HG02759 (cell line): Measurements from ENCODE around the gene USP14.
"Not testable (repeated sequence)": the region's sequence is repeated elsewhere in the genome, so short reads cannot be mapped to it uniquely, and the experiment has no call there.

Experiments
- ATAC-seq: cut with Tn5 transposase; IDR thresholded peaks from one replicate; pipeline ENCODE4 v1.9.1; 2021; ENCODE audit warnings: mild to moderate bottlenecking, moderate library complexity; ENCODE audit not compliant: unreplicated experiment

USP14 gene

DNA sequence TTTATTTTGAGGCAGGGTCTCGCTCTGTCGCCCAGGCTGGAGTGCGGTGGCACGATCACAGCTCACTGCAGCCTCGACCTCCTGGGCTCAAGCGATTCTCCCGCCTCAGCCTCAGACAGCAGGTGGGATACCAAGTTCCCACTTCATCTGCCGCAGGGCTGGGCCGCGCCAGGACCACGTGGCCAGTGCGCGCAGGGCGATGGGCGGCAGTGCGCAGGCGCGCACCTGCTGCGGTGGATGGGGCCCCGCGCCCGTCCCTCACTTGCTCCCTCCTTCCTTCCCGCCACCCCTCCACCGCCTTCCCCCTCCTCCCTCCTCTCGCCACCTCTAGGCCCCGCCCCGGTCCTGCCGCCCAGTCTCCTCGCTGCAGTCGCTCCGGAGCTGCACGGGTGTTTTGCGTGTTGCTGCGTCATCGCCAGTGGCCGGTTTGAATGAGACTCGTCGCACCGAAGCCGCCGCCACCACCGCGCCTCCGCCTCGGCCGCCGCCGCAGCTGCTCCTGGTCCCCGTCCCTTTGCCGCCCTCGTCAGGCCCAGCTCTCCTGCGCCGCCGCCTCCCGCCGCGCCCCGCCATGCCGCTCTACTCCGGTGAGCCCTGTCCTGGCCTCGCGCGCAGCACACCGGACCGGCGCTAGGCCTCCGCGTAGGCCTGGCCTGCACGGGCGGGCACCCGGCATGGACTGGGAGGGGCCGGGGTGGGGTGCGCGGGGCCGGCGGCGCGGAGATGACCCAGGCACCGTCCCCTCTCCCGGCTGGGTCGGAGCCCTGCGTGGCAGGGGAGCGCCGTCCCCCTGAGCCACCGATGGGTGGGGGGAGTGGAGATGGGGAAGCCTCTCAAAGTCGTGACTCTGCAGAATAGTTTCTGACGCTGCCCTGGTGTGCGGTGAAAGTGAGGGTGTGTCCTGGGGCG is at the start of gene USP14:
USP14 (plus strand) TSS at position 430 of the 909 bp plus-strand sequence; CDS start at position 572, 142 bp downstream.
- ATAC-seq, result peak; percentile 94

DNA sequence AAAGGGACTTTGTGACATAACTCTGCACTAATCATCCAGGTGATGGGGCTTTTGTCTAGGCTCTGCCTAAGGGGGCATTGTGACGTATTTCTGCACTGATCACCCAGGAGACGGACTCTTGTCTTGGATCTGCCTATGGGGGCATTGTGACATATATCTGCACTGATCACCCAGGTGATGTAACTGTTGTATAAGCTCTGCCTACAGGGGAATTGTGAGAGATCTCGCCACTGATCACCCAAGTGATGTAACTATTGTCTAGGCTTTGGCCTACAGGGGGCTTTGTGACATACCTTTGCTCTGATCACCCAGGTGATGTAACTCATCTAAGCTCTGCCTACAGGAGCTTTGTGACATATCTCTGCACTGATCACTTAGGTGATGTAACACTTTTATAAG is 49.7 kb upstream of the USP14 start:
- ATAC-seq, result peak; percentile 3

DNA sequence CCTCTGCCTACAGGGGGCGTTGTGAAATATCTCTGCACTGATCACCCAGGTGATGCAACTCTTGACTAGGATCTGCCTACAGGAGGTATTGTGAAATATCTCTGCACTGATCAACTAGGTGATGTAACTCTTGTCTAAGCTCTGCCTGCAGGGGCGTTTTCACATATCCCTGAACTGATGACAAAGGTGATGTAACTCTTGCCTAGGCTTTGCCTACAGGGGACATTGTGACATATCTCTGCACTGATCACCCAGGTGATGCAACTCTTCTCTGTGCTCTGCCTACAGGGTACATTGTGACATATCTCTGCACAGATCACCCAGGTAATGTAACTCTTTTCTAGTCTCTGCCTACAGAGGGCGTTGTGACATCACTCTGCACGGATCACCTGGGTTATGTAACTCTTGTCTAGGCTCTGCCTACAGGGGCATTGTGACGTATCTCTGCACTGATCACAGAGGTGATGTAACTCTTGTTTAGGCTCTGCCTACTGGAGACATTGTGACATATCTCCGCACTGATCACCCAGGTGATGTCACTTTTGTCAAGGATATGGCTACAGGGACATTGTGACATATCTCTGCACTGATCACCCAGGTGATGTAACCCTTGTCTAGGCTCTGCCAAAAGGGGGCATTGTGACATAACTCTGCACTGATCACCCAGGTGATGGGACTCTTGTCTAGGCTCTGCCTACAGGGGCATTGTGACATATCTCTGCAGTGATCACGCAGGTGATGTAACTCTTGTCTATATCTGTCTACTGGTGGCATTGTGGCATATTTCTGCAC is 49.0 kb upstream of the USP14 start:
- peak; percentile 12 for ATAC-seq

DNA sequence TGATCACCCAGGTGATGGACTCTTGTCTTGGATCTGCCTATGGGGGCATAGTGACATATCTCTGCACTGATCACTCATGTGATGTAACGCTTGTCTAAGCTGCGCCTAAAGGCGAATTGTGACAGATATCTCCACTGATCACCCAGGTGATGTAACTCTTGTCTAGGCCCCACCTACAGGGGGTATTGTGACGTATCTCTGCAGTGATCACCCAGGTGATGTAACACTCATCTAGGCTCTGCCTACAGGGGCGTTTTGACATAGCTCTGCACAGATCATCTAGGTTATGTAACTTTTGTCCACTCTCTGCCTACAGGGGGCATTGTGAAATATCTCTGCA is 48.5 kb upstream of the USP14 start:
- not testable (repeated sequence) for ATAC-seq

DNA sequence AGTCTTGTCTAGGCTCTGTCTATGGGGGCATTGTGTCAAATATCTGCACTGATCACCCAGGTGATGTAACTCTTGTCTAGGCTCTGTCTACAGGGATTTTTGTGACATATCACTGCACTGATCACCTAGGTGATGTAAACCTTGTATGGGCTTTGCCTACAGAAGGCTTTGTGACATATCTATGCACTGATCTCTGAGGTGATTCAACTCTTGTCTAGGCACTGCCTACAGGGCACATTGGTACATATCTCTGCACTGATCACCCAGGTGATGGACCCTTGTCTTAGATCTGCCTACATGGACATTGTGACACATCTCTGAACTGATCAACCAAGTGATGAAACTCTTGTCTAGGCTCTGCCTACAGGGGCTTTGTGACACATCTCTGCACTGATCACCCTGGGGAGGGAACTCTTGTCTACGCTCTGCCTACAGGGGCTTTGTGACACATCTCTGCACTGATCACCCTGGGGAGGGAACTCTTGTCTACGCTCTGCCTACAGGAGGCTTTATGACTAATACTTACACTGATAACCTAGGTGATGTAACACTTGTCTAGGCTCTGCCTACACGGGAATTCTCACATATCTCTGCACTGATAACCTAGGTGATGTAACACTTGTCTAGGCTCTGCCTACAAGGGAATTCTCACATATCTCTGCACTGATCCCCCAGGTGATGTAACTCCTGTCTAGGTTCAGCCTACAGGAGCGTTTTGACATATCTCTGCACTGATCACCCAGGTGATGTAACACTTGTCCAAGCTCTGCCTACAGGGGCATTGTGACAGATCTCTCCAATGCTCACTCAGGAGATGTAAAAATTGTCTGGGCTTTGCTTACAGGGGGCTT is 47.8 kb upstream of the USP14 start:
- ATAC-seq, result not testable (repeated sequence)

DNA sequence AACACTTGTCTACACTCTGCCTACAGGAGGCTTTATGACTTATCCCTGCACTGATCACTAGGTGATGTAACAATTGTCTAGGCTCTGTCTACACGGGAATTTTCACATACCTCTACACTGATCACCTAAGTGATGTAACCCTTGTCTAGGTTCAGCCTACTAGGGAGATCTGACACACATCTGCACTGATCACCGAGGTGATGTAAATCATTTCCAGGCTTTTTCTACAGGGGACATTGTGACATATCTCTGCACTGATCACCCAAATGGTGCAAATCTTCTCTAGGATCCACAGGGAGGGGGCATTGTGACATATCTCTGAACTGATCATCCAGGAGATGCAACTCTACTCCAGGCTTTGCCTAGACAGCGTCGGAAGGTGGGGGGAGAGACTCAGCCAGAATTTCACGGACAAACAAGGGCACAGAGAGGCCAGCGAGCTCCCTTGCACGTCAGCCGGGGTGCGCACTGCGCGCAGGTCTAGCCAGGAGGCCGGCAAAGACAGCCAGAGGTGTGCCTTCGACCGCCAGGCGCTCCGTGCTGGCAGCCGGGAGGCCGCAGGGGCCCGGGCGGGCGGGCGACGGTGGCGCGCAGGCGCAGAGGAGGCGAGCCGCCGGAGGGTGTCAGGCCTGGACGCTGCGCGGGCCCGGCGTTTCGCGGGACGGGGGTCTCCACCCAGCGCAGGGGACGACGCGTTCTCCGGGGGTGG is 46.9 kb upstream of the USP14 start:
- ATAC-seq, result peak; percentile 22

DNA sequence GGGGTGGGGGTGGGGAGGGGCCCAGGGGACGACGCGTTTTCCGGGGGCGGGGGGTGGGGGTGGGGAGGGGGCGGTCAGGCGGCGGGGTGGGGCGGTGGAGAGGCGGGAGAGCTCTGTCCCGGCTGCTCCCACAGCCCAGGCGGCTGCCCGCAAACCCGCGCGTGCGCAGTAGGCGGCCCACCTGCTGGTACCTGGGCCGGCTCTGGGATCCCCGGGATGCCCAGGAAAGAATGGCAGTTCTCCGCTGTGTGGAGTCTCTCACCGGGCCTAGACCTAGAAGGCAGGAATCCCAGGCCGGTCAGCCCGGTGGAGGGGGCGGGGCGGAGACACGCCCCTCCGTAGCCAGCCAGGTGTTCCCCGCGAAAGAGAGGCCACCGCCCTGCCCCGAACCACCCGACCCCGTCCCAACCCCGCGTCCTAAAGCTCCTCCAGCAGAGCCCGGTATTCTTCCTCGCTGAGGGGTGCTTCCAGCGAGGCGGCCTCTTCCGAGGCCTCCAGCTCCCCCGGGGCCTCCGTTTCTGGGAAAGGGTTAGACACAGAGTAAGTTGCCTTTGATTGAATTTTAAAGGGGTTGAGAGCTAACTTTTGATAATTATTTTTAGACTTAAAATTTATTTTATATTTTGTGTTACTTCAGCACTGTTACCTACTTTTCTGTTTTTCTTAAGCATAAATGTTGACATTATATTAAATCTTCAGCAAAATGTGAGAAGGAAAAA is 46.2 kb upstream of the USP14 start:
- not testable (repeated sequence) for ATAC-seq

DNA sequence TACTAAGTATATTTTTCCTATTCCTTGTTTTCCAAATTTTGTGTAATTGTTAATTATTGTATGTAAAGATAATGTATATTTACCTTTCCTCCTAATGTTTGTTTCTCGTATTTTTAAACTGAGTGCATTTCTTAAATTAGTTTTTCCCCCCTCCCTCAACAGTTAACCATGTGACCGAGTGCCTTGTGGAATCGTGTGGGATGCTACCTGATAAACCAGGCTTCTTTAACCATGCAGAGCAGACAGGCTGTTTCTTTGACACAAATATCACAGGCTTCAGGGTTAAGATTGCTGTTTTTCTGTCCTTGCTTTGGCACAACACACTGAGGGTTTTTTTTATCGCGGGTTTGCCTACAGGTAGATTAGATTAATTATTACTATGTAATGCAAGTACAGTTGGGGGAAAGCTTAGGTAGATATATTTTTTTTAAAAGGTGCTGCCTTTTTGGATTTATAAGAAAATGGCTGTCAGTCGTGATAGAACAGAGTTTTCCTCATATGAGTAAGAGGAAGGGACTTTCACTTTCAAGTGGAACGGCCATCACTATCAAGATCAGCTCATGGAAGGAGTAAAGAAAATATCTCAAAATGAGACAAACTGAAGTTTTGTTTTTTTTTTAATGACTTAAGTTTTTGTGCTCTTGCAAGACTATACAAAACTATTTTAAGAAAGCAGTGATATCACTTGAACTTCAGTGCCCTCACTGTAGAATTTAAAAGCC is 37.7 kb upstream of the USP14 start:
- ATAC-seq, result not testable (repeated sequence)

DNA sequence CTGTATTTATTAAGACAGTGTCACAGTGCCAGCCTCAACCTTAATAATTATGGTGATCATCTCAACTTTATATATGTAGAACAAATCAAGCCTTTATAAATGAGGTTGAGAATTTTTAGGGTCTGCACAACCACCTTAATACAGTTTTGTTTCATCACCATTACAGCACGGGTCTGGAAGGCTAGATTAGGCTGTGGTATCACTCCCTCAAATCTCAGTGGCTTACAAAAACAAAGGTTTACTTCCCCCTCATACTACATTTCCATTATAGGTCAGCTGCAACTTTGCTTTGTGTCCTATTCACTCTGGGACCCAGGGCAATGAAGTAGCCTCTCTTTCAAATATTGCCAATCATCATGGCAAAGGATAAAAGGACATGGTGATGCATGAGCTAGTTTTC is 23.3 kb upstream of the USP14 start:
- no peak for ATAC-seq

DNA sequence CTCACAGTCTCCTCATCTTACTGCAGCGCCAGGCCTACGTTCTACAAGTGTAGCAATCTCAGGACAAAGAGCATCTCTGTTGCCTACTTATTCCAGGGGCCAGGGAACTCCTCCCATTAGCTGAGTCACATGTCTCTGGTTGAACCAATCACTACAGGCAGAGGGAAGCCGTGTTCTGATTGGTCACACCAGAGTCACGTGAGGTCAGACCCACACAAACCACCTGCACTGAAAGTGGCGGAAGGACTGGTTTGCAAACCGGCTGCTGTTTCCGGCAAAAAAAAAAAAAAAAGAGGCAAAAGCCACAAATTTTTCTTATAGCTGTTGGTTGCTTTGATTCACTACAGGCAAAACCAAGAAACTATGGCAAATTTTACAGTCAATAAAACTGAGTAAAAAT is 21.9 kb upstream of the USP14 start:
- ATAC-seq, result no peak

DNA sequence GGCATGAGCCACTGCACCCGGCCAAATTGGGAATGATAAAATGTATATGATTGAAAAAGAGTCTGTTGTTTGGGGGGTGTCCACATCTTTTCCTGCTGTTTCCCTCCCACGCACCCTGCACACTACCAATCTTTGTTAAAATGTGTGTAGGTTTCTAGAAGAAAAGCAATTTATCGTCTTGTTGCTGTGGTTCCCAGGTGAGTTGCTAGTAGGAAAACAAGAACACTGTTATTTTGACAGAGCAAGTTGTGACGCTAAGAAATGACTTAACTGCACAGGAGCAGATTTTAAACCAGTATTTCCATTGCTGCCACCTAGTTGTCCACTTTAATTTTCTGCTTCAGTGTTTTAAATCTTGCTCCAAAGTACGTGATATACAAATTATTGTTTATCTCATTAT is 21.0 kb upstream of the USP14 start:
- ATAC-seq, result no peak

DNA sequence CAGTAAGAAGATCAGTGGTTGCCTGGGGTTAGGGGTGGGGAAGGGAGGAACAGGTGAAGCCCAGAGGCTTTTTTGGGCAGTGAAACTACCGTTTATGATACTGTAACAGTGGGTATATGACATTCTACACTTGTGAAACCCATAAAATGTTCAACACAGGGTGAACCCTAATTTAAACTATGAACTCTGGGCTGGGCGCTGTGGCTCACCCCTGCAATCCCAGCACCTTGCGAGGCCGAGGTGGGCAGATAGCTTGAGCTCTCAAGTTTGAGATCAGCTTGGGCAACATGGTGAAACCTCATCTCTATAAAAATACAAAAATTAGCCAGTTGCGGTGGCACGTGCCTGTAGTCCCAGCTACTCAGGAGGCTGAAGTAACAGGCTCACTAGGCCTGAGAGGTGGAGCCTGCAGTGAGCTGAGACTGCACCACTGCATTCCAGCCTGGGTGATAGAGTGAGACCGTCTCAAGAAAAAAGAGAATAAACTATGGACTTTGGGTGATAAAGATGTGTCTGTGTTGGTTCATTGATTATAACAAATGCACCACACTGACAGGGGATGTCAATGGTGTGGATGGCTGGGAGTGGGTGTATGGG is 17.6 kb upstream of the USP14 start:
- ATAC-seq, result no peak

DNA sequence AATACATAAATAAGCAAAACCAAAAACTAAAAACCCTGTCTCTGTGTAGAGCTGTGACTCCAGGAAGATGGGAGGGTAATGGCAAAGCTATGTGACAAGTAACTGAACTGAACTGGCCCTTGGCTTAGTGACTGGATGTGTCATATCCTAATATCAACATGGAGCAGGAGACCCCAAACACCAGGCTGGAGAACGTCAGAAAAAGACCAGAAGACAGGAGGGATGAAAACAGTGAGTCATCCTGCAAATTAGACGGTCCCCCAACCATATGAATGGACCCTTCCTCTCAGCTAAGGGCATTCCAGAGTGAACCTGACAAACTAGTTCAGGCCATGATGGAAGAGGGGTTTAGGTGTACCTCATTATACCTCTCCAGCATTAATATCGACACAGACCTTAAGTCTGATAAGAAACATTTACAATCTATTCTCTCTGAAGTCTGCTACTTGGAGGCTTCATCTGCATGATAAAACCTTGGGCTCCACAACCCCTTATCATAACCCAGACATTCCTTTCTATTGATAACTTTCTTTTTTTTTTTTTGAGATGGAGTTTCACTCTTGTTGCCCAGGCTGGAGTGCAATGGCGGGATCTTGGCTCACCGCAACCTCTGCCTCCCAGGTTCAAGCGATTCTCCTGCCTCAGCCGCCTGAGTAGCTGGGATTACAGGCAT is 15.6 kb upstream of the USP14 start:
- not testable (repeated sequence) for ATAC-seq

DNA sequence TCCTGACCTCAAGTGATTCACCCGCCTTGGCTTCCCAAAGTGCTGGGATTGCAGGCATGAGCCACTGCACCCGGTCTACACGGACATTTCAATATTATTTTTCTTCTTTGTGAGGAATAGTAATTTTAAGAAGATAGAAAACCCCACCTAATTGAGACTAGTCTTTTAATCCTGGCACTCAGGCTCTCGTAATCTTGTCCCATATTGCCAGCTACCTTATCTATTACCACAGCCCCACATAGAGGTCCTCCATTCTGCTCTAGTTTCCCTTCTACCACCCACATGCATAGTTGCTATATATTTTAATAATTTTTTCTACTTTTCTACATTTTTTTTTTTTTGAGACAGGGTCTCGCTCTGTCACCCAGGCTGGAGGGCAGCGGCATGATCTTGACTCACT is 9.5 kb upstream of the USP14 start:
- ATAC-seq, result no peak

DNA sequence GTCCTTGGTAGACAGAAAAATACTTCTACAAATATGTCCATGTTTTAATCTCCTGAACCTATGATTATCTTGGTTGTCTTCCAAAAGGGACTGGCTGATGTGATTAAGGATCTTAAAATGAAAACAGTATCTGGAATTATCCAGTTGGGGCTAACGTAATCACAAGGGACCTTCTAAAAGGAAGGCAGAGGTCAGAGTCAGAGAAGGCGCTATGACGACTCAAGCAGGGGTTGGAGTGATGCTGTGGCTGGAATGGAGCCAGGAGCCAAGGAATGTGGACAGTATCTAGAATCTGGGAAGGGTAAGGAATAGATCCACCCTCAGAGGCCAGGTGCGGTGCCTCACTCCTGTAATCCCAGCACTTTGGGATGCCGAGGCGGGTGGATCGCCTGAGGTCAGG is 4.2 kb upstream of the USP14 start:
- no peak for ATAC-seq

DNA sequence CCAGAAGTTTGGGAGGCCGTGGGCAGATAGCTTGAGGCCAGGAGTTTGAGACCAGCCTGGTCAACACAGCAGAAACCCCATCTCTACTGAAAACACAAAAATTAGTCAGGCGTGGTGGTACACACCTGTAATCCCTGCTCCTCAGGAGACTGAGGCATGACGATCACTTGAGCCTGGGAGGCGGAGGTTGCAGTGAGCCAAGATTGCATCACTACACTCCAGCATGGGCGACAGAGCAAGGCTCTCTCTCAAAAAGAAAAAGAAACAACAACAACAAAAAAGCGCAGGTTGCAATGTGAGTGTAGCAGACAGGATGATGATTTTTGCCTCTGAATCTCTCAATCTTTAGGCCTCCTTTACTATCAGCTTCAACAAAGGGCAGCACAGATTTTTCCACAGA is 2.7 kb upstream of the USP14 start:
- ATAC-seq, result no peak

DNA sequence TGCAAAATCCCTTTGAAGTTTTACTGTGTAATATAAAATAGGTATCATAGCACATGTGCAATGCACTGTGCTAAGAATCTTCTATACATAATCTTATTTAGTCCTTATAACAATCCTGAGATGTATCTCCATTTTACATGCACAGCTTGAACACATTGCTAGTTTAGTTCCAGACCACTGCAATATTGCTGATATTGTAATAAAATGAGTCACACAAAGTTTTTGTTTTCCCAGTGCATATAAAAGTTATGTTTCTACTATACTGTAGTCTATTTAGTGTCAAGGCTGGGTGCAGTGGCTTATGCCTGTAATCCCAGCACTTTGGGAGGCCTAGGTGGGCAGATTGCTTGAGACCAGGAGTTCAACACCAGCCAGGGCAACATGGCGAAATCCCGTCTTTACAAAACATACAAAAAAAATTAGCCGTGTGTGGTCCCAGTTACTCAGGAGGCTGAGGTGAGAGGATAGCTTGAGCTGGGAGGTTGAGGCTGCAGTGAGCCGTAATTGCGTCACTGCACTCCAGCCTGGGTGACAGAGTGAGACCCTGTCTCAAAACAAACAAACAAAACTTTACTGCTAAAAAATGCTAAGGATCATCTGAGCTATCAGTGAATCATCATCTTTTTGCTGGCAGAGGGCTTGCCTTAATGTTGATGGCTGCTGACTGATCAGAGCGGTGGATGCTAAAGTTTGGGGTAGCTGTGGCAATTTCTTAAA is 1.7 kb upstream of the USP14 start:
- ATAC-seq, result no peak
